ENCODE measurements around the gene WSB2. TPM values are rescaled to one million over a fixed set of nuclear protein-coding genes. Genes with fewer than 3 reads are reported as not detected.

Gene WSB2
- total and polyA plus RNA-seq, 9 of the 15 experiments (the other 6 are each of a cell fraction or from before 2014, with no cell fraction given): 31.4 to 77.6 (median 52.6) TPM

- TF ChIP-seq GTF3C2 (IDR thresholded peaks at IDR 0.05; ENCODE audit: borderline replicate concordance, extremely low read depth, insufficient read length): no peak
- no peak for TF ChIP-seq DPF2 (IDR thresholded peaks at IDR 0.05)
- TF ChIP-seq ZNF311 (CRISPR knock-in tag; IDR thresholded peaks at IDR 0.05): no peak
- no peak for TF ChIP-seq RBM14 (IDR thresholded peaks at IDR 0.05; ENCODE audit: borderline replicate concordance, insufficient read depth, low read depth, low read length)
- TF ChIP-seq ZZZ3 (IDR thresholded peaks at IDR 0.05): no peak
- peak; percentile 33; the same call in 1 of the 2 replicates for TF ChIP-seq SNIP1 (IDR thresholded peaks at IDR 0.05; ENCODE audit: low read depth)
- TF ChIP-seq HMG20A (CRISPR knock-in tag; conservative IDR thresholded peaks at IDR 0.05): no peak
- no peak for TF ChIP-seq FOXA3 (CRISPR knock-in tag; conservative IDR thresholded peaks at IDR 0.05 in 1 of 2, IDR thresholded peaks at IDR 0.05 in 1 of 2)
- no peak for TF ChIP-seq RUNX1 (IDR thresholded peaks at IDR 0.05; ENCODE audit: low read depth)
- TF ChIP-seq CC2D1A (IDR thresholded peaks at IDR 0.05): peak; percentile 87
- no peak for TF ChIP-seq ZNF740 (CRISPR knock-in tag; IDR thresholded peaks at IDR 0.05)
- no peak for TF ChIP-seq ZNF740 (tag; IDR thresholded peaks at IDR 0.05)
- no peak for TF ChIP-seq WHSC1 (IDR thresholded peaks at IDR 0.05; ENCODE audit: low read length)
- no peak for TF ChIP-seq MED1 (CRISPR knock-in tag; IDR thresholded peaks at IDR 0.05; ENCODE audit: borderline replicate concordance)
- TF ChIP-seq ZNF143 (CRISPR knock-in tag; IDR thresholded peaks at IDR 0.05): no peak
- 0 out of 2 replicates have a peak, but pooled peaks have one; percentile 52 for TF ChIP-seq LCOR (CRISPR knock-in tag; IDR thresholded peaks at IDR 0.05)
- TF ChIP-seq HMG20B (CRISPR knock-in tag; IDR thresholded peaks at IDR 0.05): no peak
- TF ChIP-seq MLX (CRISPR knock-in tag; conservative IDR thresholded peaks at IDR 0.05): no peak
- TF ChIP-seq CBX5 (IDR thresholded peaks at IDR 0.05; ENCODE audit: borderline replicate concordance, low read depth): no peak
- no peak for TF ChIP-seq THRAP3 (IDR thresholded peaks at IDR 0.05; ENCODE audit: borderline replicate concordance)
- TF ChIP-seq, protein P1, sequence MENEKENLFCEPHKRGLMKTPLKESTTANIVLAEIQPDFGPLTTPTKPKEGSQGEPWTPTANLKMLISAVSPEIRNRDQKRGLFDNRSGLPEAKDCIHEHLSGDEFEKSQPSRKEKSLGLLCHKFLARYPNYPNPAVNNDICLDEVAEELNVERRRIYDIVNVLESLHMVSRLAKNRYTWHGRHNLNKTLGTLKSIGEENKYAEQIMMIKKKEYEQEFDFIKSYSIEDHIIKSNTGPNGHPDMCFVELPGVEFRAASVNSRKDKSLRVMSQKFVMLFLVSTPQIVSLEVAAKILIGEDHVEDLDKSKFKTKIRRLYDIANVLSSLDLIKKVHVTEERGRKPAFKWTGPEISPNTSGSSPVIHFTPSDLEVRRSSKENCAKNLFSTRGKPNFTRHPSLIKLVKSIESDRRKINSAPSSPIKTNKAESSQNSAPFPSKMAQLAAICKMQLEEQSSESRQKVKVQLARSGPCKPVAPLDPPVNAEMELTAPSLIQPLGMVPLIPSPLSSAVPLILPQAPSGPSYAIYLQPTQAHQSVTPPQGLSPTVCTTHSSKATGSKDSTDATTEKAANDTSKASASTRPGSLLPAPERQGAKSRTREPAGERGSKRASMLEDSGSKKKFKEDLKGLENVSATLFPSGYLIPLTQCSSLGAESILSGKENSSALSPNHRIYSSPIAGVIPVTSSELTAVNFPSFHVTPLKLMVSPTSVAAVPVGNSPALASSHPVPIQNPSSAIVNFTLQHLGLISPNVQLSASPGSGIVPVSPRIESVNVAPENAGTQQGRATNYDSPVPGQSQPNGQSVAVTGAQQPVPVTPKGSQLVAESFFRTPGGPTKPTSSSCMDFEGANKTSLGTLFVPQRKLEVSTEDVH (IDR thresholded peaks at IDR 0.05; ENCODE audit: low read depth, partially characterized antibody): no peak
- no peak for TF ChIP-seq OTX1 (CRISPR knock-in tag; IDR thresholded peaks at IDR 0.05)
Observed at GRCh38 chr12:118055144-118055557, 5.8 kb downstream of the WSB2 start (continued).

Data from K562 (cell line).